Measurements from ENCODE around the gene MAPT. TPM values are rescaled to one million over a fixed set of nuclear protein-coding genes. Genes with fewer than 3 reads are reported as not detected.

MAPT gene
- total RNA-seq, 1 experiment from 2014 or later: 37.5 TPM

- Histone ChIP-seq H3K9me2 (ENCODE audit: insufficient read depth) (no peaks in the 10 kb centered on the region), H4K20me1 (ENCODE audit: insufficient read depth) (no peaks in the 10 kb centered on the region; the same call in 1 of the 2 replicates), H3K4me2 (ENCODE audit: low read length) (no peak overlapping the region), H3K9me3 (ENCODE audit: control insufficient read depth in 1 of 2, insufficient read depth in 1 of 2, low read depth in 1 of 2, low read length in 2 of 2) (no peaks in the 10 kb centered on the region), H3K4me3 (replicated peaks in 1 of 2; ENCODE audit: low read depth in 1 of 2, low read length in 2 of 2) (no peak overlapping the region), H3K79me2 (ENCODE audit: insufficient read depth, low read length) (no peaks in the 10 kb centered on the region), H3K36me3 (ENCODE audit: control insufficient read depth in 1 of 2, insufficient read depth in 2 of 2, low read length in 2 of 2) (no peaks in the 10 kb centered on the region), H3K27ac (ENCODE audit: low read depth, low read length) (no peak overlapping the region), H3K27me3 (ENCODE audit: insufficient read depth, low read length) (no peaks in the 10 kb centered on the region), H2AFZ (ENCODE audit: low read depth, low read length, poor library complexity, severe bottlenecking) (no peak overlapping the region), H3K4me1 (ENCODE audit: control insufficient read depth in 1 of 2, insufficient read depth in 2 of 2, low read length in 2 of 2) (peaks cover 24 to 50% of the 10 kb centered on the region in 2 experiments), H3K9ac (ENCODE audit: low read length) (no peak overlapping the region)
- ATAC-seq (no peak), DNase-seq (ENCODE audit: low read depth, low spot score) (no peak)
- intact Hi-C loops (cut with micrococcal nuclease): no loop called here
- ChIA-PET CTCF (no interaction called here), RAD21 (ENCODE audit: low non-redundant PET in 1 of 2, low total read pairs in 2 of 2, uncharacterized antibody in 2 of 2, unreplicated experiment in 2 of 2) (no interaction called here), POLR2A (no interaction called here)
- BruUV-seq (replicated peaks): no TSS peak
- no peak for TF ChIP-seq ZNF274 (IDR thresholded peaks at IDR 0.05; ENCODE audit: low read depth, low read length)
- no peak for TF ChIP-seq ELF1 (IDR thresholded peaks at IDR 0.05; ENCODE audit: borderline replicate concordance, low read depth)
- TF ChIP-seq JUND (IDR thresholded peaks at IDR 0.05): no peak
- TF ChIP-seq ZBTB33 (IDR thresholded peaks at IDR 0.05; ENCODE audit: extremely low read depth, insufficient replicate concordance, low read length): no peak
- no peak for TF ChIP-seq RAD21 (IDR thresholded peaks at IDR 0.05; ENCODE audit: low read depth)
- TF ChIP-seq TCF7L2 (IDR thresholded peaks at IDR 0.05; ENCODE audit: borderline replicate concordance, extremely low read depth, insufficient read depth, insufficient read length): no peak
- no peak for TF ChIP-seq CTCF (IDR thresholded peaks at IDR 0.05 in 2 of 3, conservative IDR thresholded peaks at IDR 0.05 in 1 of 3; ENCODE audit: borderline replicate concordance in 1 of 3, insufficient read depth in 1 of 3, low read depth in 2 of 3, low read length in 2 of 3)
- TF ChIP-seq SP1 (IDR thresholded peaks at IDR 0.05; ENCODE audit: low read depth): no peak
- TF ChIP-seq POLR2AphosphoS5 (IDR thresholded peaks at IDR 0.05; ENCODE audit: low read depth, low read length): no peak
Measured at GRCh38 chr17:45952814-45953320, 58.5 kb downstream of the MAPT start.

Data from HCT116 (cell line).